ENCODE data around the gene IGFL3.

IGFL3 gene

DNA sequence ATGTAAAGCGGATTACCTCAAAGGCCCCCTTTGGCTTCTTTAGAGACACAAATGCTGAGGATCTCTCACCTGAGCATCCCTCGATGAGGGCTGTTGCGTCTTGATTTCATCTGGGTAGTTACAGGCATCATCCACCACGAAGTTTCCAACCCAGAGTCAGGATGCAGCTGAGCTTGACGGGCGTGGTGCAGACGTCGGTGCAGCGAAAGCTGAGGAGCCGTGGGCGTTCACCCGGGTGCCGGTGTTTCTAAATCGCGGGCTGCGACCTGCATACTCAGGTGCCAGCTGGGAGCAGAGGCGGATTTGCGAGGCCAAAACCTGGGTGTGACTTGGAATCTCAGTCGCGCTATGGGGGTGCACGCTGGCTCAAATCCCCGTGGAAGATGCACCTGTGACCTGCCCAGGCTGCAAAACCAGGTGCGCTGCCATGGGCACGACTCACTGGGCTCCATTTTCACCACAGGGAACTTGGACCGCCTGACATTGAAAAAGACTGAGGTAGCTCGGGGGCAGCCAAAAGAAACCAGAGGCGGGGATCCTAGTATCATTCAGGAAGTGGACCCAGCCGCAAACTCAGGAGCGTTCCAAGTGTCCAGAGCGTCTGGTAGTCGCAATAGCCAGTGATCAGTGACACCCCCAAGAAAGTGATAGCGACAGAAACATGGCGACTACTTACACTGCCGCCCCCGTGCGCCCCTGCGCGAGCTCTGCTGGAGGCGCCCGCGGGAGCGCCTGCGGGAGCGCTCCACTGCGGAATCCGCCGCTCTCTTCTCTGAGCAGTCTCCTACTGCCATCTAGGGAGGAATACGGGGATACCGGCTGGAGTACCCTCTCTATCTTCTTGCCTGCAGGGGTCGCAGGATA, 47.3 kb downstream of the IGFL3 start:
- DNase-seq (ENCODE audit: low spot score), result peak; percentile 91

DNA sequence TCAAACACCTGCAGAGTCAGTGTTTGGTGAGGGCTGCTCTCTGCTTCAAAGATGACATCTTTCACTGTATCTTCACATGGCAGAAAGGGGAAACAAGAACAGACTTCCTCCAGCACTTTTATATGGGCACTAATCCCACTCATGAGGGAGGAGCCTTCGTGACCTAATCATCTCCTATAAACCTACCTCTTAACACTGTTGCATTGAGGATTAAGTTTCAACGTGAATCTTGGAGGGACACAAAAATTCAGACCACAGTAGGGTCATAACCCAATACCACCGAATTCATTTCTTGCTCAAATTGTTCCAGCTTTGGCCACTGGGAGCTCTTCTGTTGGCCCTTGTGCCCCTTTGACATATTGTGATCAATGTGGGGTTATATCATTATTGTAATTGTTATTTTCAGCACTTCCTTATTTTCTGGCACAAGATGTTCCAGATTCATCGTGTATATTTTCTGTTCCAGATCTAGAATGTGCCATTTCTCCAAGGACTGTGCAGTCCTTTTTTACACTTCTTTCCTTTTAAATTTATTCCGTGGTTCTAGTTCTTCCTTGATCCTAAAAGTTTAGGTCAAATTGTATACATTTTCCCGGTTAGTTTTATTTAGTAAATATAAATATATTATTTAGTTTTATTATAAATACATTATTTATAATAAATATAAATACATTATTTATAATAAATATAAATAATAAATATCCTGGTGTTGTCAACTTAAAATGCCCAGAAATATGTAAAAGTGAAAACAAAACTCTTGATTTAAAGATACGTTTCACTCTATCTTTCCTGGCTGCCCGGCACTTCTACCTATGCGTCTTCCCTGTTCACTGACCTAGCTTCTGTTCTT, 48.2 kb downstream of the IGFL3 start:
- no peak for DNase-seq (ENCODE audit: low spot score)

DNA sequence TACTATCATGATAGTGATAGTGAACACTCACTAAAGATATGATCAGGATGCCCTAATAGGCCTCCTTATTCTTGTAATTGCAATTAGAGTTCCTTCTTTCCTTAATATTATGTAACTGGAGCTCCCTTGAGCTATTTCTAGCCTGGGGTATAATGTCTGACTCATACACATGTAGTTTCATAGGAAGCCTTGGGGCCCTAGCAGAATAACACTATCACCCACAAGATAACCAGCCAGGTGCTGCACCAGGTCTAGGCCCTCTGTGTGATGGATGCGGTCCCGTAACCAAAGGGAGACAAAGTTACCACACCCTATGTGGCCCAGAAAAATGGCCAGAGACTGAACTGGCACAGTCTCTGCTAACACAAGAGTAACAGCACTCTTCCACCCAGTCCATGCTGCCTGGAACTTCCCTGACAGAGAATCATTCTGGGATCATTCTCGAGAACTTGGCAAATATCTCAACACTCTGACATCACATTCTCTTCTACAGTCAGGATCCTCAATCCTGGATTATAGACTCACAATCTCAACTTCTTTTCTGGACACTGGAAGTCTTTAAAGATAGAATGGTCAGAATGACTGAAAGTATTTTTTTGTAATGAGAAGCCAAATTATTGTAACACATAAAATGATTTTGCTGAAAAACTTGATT, 51.1 kb downstream of the IGFL3 start:
- no peak for DNase-seq (ENCODE audit: low spot score)
